SK-N-SH treated with all-trans-retinoic acid at 6 μM for 48 hours (cell line): ENCODE results near the gene CSPG5.

Experiments used
- CREB5 ChIP-seq: fragments of 250-450 bp; sonication (Bioruptor Pico); IDR thresholded peaks from 2 replicates; pipeline ENCODE4 v1.5.1; 2020; ENCODE audit warnings: low read depth, mild to moderate bottlenecking, moderate library complexity
- CSDC2 ChIP-seq: fragments of 250-450 bp; sonication (Bioruptor Pico); IDR thresholded peaks from 2 replicates; pipeline ENCODE4 v1.5.0; 2020; ENCODE audit warnings: mild to moderate bottlenecking, moderate library complexity
- CSRNP3 ChIP-seq: fragments of 250-450 bp; sonication (Bioruptor Pico); IDR thresholded peaks from 2 replicates; pipeline ENCODE4 v1.5.1; 2021; ENCODE audit warnings: mild to moderate bottlenecking, moderate library complexity
- PATZ1 ChIP-seq: fragments of 250-450 bp; sonication (Bioruptor Pico); IDR thresholded peaks from 2 replicates; pipeline ENCODE4 v1.8.0; 2020; ENCODE audit warnings: mild to moderate bottlenecking, moderate library complexity, borderline replicate concordance
- POU6F1 ChIP-seq: fragments of 250-450 bp; sonication (Bioruptor Pico); IDR thresholded peaks from 2 replicates; pipeline ENCODE4 v1.8.0; 2021; ENCODE audit warnings: low read depth, mild to moderate bottlenecking, moderate library complexity, borderline replicate concordance
- ZFP3 ChIP-seq: fragments of 250-450 bp; sonication (Bioruptor Pico); IDR thresholded peaks from 2 replicates; pipeline ENCODE4 v1.5.0; 2020; ENCODE audit warnings: mild to moderate bottlenecking, moderate library complexity
- ZFP30 ChIP-seq: fragments of 450-650 bp; formaldehyde crosslinking; IDR thresholded peaks from 2 replicates; pipeline ENCODE4 v1.5.0; 2022; ENCODE audit warnings: mild to moderate bottlenecking, moderate library complexity
- ZNF565 ChIP-seq: fragments of 450-650 bp; formaldehyde crosslinking; conservative IDR thresholded peaks from 2 replicates; pipeline ENCODE4 v1.5.0; 2020; ENCODE audit warnings: low read depth, mild to moderate bottlenecking, moderate library complexity
- ZNF70 ChIP-seq: fragments of 450-650 bp; formaldehyde crosslinking; IDR thresholded peaks from 2 replicates; pipeline ENCODE4 v1.5.0; 2020; ENCODE audit warnings: mild to moderate bottlenecking, moderate library complexity

GRCh38 chr3:47617086-47618010, 38.7 kb upstream of the CSPG5 start:
- TF ChIP-seq CSDC2 (CRISPR knock-in tag) (no peak), ZFP30 (CRISPR knock-in tag) (no peak), ZNF70 (CRISPR knock-in tag) (no peak), ZNF565 (CRISPR knock-in tag) (no peak), ZFP3 (CRISPR knock-in tag) (no peak), PATZ1 (CRISPR knock-in tag) (no peak), CREB5 (no peak), POU6F1 (CRISPR knock-in tag) (no peak), CSRNP3 (CRISPR knock-in tag) (no peak)
